Liver (tissue), 9 donors: ENCODE results near the gene ZFYVE28. TPM values are rescaled to one million over a fixed set of nuclear protein-coding genes. Genes with fewer than 3 reads are reported as not detected.

Experiments used
- DNase-seq: peaks from one replicate; pipeline ENCODE4 v3.0.0-alpha.2; 2017; ENCODE audit warnings: low spot score
- H3K27ac ChIP-seq, 2 donors: one replicate each; pipeline ENCODE4 v1.7.0; 2013; ENCODE audit warnings: inconsistent platforms in 2 of 2, low read length in 2 of 2, control low read depth in 1 of 2, low read depth in 1 of 2, mild to moderate bottlenecking in 1 of 2
- H3K27me3 ChIP-seq, 4 donors: one replicate each; pipeline versions ENCODE4 v1.6.1 to v1.7.0; 2013; ENCODE audit warnings: low read length in 3 of 4, inconsistent platforms in 1 of 4, mild to moderate bottlenecking in 1 of 4, moderate library complexity in 1 of 4; ENCODE audit not compliant: control insufficient read depth in 4 of 4, insufficient read depth in 4 of 4
- H3K36me3 ChIP-seq, 4 donors: one replicate each; pipeline versions ENCODE4 v1.6.1 to v1.7.0; 2013; ENCODE audit warnings: low read length in 3 of 4, mild to moderate bottlenecking in 3 of 4, low read depth in 1 of 4, moderate library complexity in 1 of 4; ENCODE audit not compliant: control insufficient read depth in 4 of 4, insufficient read depth in 3 of 4
- H3K4me1 ChIP-seq, 4 donors: one replicate each; pipeline versions ENCODE4 v1.6.1 to v1.7.0; 2013; ENCODE audit warnings: low read length in 3 of 4, mild to moderate bottlenecking in 3 of 4, moderate library complexity in 1 of 4; ENCODE audit not compliant: control insufficient read depth in 4 of 4, insufficient read depth in 4 of 4
- H3K4me3 ChIP-seq, 3 donors: one replicate each; pipeline versions ENCODE4 v1.6.1 to v1.7.0; 2013; ENCODE audit warnings: low read length in 3 of 3, control low read depth in 1 of 3, low read depth in 1 of 3, mild to moderate bottlenecking in 1 of 3
- H3K9ac ChIP-seq, 2 donors: one replicate each; pipeline ENCODE4 v1.7.0; 2013; ENCODE audit warnings: low read length in 2 of 2, mild to moderate bottlenecking in 2 of 2, moderate library complexity in 2 of 2, control low read depth in 1 of 2, low read depth in 1 of 2
- H3K9me3 ChIP-seq, 4 donors: one replicate each; pipeline versions ENCODE4 v1.6.1 to v1.7.0; 2013; ENCODE audit warnings: low read length in 3 of 4; ENCODE audit not compliant: control insufficient read depth in 4 of 4
- ATF3 ChIP-seq: IDR thresholded peaks from 2 replicates; pipeline ENCODE4 v1.6.1; 2016; ENCODE audit warnings: antibody characterized with exemption
- CTCF ChIP-seq: fragments of 150-350 bp; IDR thresholded peaks from 2 replicates; pipeline ENCODE4 v1.5.1; 2017; ENCODE audit warnings: improper control_type of control experiment, low read depth, low read length; ENCODE audit not compliant: missing input control
- FOXA1 ChIP-seq: IDR thresholded peaks from 2 replicates; pipeline ENCODE4 v1.6.1; 2016; ENCODE audit warnings: antibody characterized with exemption
- FOXA2 ChIP-seq: IDR thresholded peaks from 2 replicates; pipeline ENCODE4 v1.6.1; 2016; ENCODE audit warnings: antibody characterized with exemption
- GABPA ChIP-seq, 2 donors: IDR thresholded peaks in 1 of 2; conservative IDR thresholded peaks in 1 of 2; 2 replicates each; pipeline ENCODE4 v1.6.1; 2016; ENCODE audit warnings: antibody characterized with exemption in 2 of 2, mild to moderate bottlenecking in 1 of 2, moderate library complexity in 1 of 2
- HNF4A ChIP-seq, 2 donors: conservative IDR thresholded peaks; 2 replicates each; pipeline ENCODE4 v1.6.1; 2016; ENCODE audit warnings: antibody characterized with exemption in 2 of 2, mild to moderate bottlenecking in 2 of 2
- HNF4G ChIP-seq: IDR thresholded peaks from 2 replicates; pipeline ENCODE4 v1.6.1; 2016; ENCODE audit warnings: antibody characterized with exemption
- JUND ChIP-seq, 2 donors: IDR thresholded peaks; 2 replicates each; pipeline ENCODE4 v1.6.1; 2016; ENCODE audit warnings: antibody characterized with exemption in 2 of 2
- MAX ChIP-seq: IDR thresholded peaks from 2 replicates; pipeline ENCODE4 v1.6.1; 2016; ENCODE audit warnings: antibody characterized with exemption
- NR2F2 ChIP-seq: IDR thresholded peaks from 2 replicates; pipeline ENCODE4 v1.6.1; 2016; ENCODE audit warnings: antibody characterized with exemption
- RAD21 ChIP-seq, 2 donors: IDR thresholded peaks; 2 replicates each; pipeline ENCODE4 v1.6.1; 2016; ENCODE audit warnings: antibody characterized with exemption in 2 of 2, mild to moderate bottlenecking in 2 of 2
- REST ChIP-seq: IDR thresholded peaks from 2 replicates; pipeline ENCODE4 v1.6.1; 2016; ENCODE audit warnings: antibody characterized with exemption, mild to moderate bottlenecking
- RXRA ChIP-seq, 2 donors: IDR thresholded peaks; 2 replicates each; pipeline ENCODE4 v1.6.1; 2017 to 2018; ENCODE audit warnings: antibody characterized with exemption in 2 of 2, mild to moderate bottlenecking in 1 of 2
- SP1 ChIP-seq: IDR thresholded peaks from 2 replicates; pipeline ENCODE4 v1.6.1; 2018; ENCODE audit warnings: antibody characterized with exemption, mild to moderate bottlenecking
- TAF1 ChIP-seq: conservative IDR thresholded peaks from 2 replicates; pipeline ENCODE4 v1.6.1; 2016; ENCODE audit warnings: antibody characterized with exemption, mild to moderate bottlenecking
- YY1 ChIP-seq: IDR thresholded peaks from 2 replicates; pipeline ENCODE4 v1.6.1; 2016; ENCODE audit warnings: antibody characterized with exemption, mild to moderate bottlenecking
- WGBS: extraction: QIAGEN DNeasy Blood & Tissue Kit; methylation state at CpG from one replicate; pipeline ENCODE4 v1.1.7; 2013; 5-methylcytosine and 5-hydroxymethylcytosine counted together
- polyA plus RNA-seq, 2 donors: library from polyadenylated mRNA; stranded (reverse) in 1 of 2; unstranded in 1 of 2; fragments of 200-250 nt in 1 of 2; fragments of >200 nt in 1 of 2; fragmentation: Nextera tagmentation in 1 of 2; extraction: Ambion mirVana in 1 of 2; gene quantifications; one replicate each; pipeline versions ENCODE4 v1.2.1 to v1.2.3, GENCODE V29; 2013 to 2015
- total RNA-seq, 2 donors: library from RNA; depleted of rRNA; stranded (reverse); fragments of >200 nt; gene quantifications; one replicate each; pipeline ENCODE4 v1.2.3, GENCODE V29; 2014
- TF ChIP-seq, protein P1 (sequence below): IDR thresholded peaks from 2 replicates; pipeline ENCODE4 v1.6.1; 2016; ENCODE audit warnings: antibody characterized with exemption
- donor health status: healthy.
- donor health status: healthy.
- donor health status: healthy.
- donor health status: healthy.
- donor health status: healthy.

ZFYVE28 gene
- total and polyA plus RNA-seq, 4 donors: 2.0 to 6.1 (median 2.7) TPM

GRCh38 chr4:2247128-2248043, 171.1 kb downstream of the ZFYVE28 start (continued):
- no peak for TF ChIP-seq TAF1
- TF ChIP-seq, protein P1, sequence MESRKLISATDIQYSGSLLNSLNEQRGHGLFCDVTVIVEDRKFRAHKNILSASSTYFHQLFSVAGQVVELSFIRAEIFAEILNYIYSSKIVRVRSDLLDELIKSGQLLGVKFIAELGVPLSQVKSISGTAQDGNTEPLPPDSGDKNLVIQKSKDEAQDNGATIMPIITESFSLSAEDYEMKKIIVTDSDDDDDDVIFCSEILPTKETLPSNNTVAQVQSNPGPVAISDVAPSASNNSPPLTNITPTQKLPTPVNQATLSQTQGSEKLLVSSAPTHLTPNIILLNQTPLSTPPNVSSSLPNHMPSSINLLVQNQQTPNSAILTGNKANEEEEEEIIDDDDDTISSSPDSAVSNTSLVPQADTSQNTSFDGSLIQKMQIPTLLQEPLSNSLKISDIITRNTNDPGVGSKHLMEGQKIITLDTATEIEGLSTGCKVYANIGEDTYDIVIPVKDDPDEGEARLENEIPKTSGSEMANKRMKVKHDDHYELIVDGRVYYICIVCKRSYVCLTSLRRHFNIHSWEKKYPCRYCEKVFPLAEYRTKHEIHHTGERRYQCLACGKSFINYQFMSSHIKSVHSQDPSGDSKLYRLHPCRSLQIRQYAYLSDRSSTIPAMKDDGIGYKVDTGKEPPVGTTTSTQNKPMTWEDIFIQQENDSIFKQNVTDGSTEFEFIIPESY: no peak
- TF ChIP-seq SP1: no peak
- no peak for TF ChIP-seq YY1
- no peak for TF ChIP-seq MAX
- TF ChIP-seq FOXA2: no peak
- no peak for TF ChIP-seq RXRA (IDR thresholded peaks at IDR 0.05)

- H3K27me3 ChIP-seq: no peaks in the 10 kb centered on the region
- H3K9me3 ChIP-seq: no peaks in the 10 kb centered on the region
- peaks cover 4 to 26% (median 12%) of the 10 kb centered on the region in 4 donors for H3K36me3 ChIP-seq
- 94% methylated on average over 19 of the region's 19 CpGs for WGBS
- no peak for DNase-seq
- no peak overlapping the region for H3K27ac ChIP-seq
- peaks cover 0 to 3% (median 2%) of the 10 kb centered on the region in 4 donors for H3K4me1 ChIP-seq
- H3K4me3 ChIP-seq: no peak overlapping the region
- no peak for TF ChIP-seq TAF1
- TF ChIP-seq YY1: no peak
- no peak for TF ChIP-seq FOXA1
- TF ChIP-seq MAX: no peak
- no peak for TF ChIP-seq HNF4A (conservative IDR thresholded peaks at IDR 0.05)
- no peak for TF ChIP-seq SP1
- TF ChIP-seq, protein P1: no peak
- TF ChIP-seq ATF3: no peak
- no peak for TF ChIP-seq NR2F2
- no peak for TF ChIP-seq REST
- TF ChIP-seq HNF4G: no peak
- no peak for TF ChIP-seq CTCF
- no peak for TF ChIP-seq RXRA (IDR thresholded peaks at IDR 0.05)
- TF ChIP-seq JUND (IDR thresholded peaks at IDR 0.05): no peak
- TF ChIP-seq GABPA (IDR thresholded peaks at IDR 0.05 in 1 of 2, conservative IDR thresholded peaks at IDR 0.05 in 1 of 2): no peak
- TF ChIP-seq RAD21 (IDR thresholded peaks at IDR 0.05): no peak
- no peak overlapping the region for H3K9ac ChIP-seq
Measured at GRCh38 chr4:2246384-2247127, 171.9 kb downstream of the ZFYVE28 start.
